ENCODE measurements around the gene RBM33. TPM values are rescaled to one million over a fixed set of nuclear protein-coding genes. Genes with fewer than 3 reads are reported as not detected.
A peak's percentile ranks its signal among the peaks of the same experiment; 100 is the strongest.

Gene RBM33
- total and polyA plus RNA-seq, 9 of the 15 experiments (the other 6 are each of a cell fraction or from before 2014, with no cell fraction given), result 4.4 to 80.7 (median 27.3) TPM

DNA sequence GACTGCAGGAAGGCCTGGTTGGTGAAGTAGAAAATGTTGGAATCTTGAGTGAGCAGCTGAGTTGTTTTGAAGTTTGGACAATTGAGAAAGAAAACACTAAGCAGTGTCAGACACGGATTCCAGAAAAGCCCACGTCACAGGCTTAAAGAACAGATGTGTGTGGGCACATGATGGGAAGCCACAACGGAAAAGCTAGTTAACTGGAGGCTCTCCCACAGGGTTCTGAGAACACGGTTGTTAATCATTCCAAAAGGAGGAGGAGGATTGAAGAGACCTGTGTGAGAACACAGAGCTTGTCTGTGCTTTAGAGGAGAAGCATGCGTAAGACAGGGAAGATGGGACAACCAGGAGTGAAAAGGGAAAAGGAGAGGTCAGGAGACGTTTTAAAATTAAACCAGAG is 125.2 kb downstream of the RBM33 start:
- Histone ChIP-seq H3K9me3 (replicated peaks; ENCODE audit: control insufficient read depth, insufficient read depth, low read depth, low read length) (no peaks in the 10 kb centered on the region), H3K79me2 (ENCODE audit: control insufficient read depth, insufficient read depth, low read length) (no peaks in the 10 kb centered on the region), H3K9ac (ENCODE audit: insufficient read depth in 1 of 2, low read depth in 2 of 2, low read length in 2 of 2) (no peak overlapping the region), H3K4me2 (ENCODE audit: insufficient read depth, low read length) (no peak overlapping the region), H2AFZ (ENCODE audit: low read depth, low read length) (no peak overlapping the region), H3K27ac (ENCODE audit: extremely low read depth, low read depth, low read length) (no peak overlapping the region), H4K20me1 (replicated peaks; ENCODE audit: control insufficient read depth, insufficient read depth, low read length) (peaks cover 11% of the 10 kb centered on the region), H3K27me3 (ENCODE audit: control insufficient read depth in 2 of 2, insufficient read depth in 2 of 2, low read length in 2 of 2) (no peaks in the 10 kb centered on the region), H3K36me3 (ENCODE audit: control insufficient read depth, insufficient read depth, low read length) (peaks cover 93% of the 10 kb centered on the region), H3K9me1 (ENCODE audit: control insufficient read depth, insufficient read depth, low read length) (no peaks in the 10 kb centered on the region), H3K4me3 (no peak overlapping the region), H3K4me1 (replicated peaks in 1 of 2; ENCODE audit: control insufficient read depth in 2 of 2, insufficient read depth in 2 of 2, low read length in 2 of 2) (no peaks in the 10 kb centered on the region)
- DNase-seq (ENCODE audit: extremely low read depth in 1 of 4, low spot score in 3 of 4) (no peak), FAIRE-seq (no peak), ATAC-seq (no peak)
- TSS peak; percentile 3 for BruUV-seq (replicated peaks)
- 88% methylated on average over 6 of the region's 6 CpGs for WGBS (ENCODE audit: insufficient coverage, low coverage, missing lambda C conversion rate)
- in situ Hi-C loops (cut with MboI), result loop anchor here (25.0 kb wide), 1 partner anchor 382 kb away; no protein-coding TSS in a partner anchor
- CTCF ChIA-PET (ENCODE audit: low intra/inter-chr PET ratio), result interaction anchor here (4.0 kb wide), 1 partner anchor 170 kb away, joined by 32 read pairs; no protein-coding TSS in a partner anchor
- intact Hi-C loops (cut with micrococcal nuclease), result loop anchor here (5.0 kb wide), 1 partner anchor 842 kb away; no protein-coding TSS in a partner anchor
- POLR2A ChIA-PET, result interaction anchor here (0.7 kb wide), 1 partner anchor 36 kb away, joined by 3 read pairs; no protein-coding TSS in a partner anchor
- TF ChIP-seq EHMT2 (IDR thresholded peaks at IDR 0.05) (no peak), ZBTB8A (IDR thresholded peaks at IDR 0.05; ENCODE audit: partially characterized antibody) (no peak), CUX1 (CRISPR knock-in tag; IDR thresholded peaks at IDR 0.05) (no peak), BRD9 (IDR thresholded peaks at IDR 0.05; ENCODE audit: low read depth, partially characterized antibody) (no peak), NRF1 (conservative IDR thresholded peaks at IDR 0.05 in 1 of 2, IDR thresholded peaks at IDR 0.05 in 1 of 2) (no peak), CREB3 (tag; conservative IDR thresholded peaks at IDR 0.05; ENCODE audit: low read depth) (no peak), MCM7 (IDR thresholded peaks at IDR 0.05) (no peak), TSC22D4 (tag; IDR thresholded peaks at IDR 0.05) (no peak), PRPF4 (IDR thresholded peaks at IDR 0.05; ENCODE audit: insufficient read depth, low read depth, low read length, poor library complexity, severe bottlenecking) (no peak), DDX20 (tag; IDR thresholded peaks at IDR 0.05; ENCODE audit: low read depth) (no peak), ZKSCAN1 (IDR thresholded peaks at IDR 0.05; ENCODE audit: low read depth, low read length) (no peak)
- TF ChIP-seq, protein P1, sequence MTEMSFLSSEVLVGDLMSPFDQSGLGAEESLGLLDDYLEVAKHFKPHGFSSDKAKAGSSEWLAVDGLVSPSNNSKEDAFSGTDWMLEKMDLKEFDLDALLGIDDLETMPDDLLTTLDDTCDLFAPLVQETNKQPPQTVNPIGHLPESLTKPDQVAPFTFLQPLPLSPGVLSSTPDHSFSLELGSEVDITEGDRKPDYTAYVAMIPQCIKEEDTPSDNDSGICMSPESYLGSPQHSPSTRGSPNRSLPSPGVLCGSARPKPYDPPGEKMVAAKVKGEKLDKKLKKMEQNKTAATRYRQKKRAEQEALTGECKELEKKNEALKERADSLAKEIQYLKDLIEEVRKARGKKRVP (CRISPR knock-in tag; IDR thresholded peaks at IDR 0.05), result no peak
- TF ChIP-seq, protein P2, sequence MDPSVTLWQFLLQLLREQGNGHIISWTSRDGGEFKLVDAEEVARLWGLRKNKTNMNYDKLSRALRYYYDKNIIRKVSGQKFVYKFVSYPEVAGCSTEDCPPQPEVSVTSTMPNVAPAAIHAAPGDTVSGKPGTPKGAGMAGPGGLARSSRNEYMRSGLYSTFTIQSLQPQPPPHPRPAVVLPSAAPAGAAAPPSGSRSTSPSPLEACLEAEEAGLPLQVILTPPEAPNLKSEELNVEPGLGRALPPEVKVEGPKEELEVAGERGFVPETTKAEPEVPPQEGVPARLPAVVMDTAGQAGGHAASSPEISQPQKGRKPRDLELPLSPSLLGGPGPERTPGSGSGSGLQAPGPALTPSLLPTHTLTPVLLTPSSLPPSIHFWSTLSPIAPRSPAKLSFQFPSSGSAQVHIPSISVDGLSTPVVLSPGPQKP (CRISPR knock-in tag; IDR thresholded peaks at IDR 0.05), result no peak

Data from K562 (cell line).